ENCODE data around the gene F5.

F5 gene

DNA sequence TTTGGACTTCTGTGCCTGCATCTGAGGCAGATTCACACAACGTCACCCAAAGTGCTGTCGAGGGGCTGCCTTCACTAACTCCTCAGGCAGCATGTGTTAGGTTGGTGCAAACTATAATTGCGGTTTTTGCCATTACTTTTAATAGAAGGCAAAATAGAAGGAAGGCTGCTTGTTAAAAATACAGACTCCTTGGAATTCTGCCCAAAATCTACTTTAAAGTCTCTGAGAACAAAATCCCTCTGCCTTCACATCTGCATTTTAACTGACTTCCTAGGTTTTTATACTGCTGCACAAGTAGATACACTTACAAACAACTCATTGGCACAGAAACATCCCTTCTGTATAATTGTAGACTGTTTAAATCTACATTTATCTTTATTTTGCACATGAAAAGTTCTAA is 59.3 kb downstream of the F5 start:
- TF ChIP-seq FOXM1 (IDR thresholded peaks at IDR 0.05; ENCODE audit: borderline replicate concordance, low read depth) = no peak
- no peak for TF ChIP-seq YY1 (IDR thresholded peaks at IDR 0.05; ENCODE audit: low read depth)
- TF ChIP-seq, protein P1, sequence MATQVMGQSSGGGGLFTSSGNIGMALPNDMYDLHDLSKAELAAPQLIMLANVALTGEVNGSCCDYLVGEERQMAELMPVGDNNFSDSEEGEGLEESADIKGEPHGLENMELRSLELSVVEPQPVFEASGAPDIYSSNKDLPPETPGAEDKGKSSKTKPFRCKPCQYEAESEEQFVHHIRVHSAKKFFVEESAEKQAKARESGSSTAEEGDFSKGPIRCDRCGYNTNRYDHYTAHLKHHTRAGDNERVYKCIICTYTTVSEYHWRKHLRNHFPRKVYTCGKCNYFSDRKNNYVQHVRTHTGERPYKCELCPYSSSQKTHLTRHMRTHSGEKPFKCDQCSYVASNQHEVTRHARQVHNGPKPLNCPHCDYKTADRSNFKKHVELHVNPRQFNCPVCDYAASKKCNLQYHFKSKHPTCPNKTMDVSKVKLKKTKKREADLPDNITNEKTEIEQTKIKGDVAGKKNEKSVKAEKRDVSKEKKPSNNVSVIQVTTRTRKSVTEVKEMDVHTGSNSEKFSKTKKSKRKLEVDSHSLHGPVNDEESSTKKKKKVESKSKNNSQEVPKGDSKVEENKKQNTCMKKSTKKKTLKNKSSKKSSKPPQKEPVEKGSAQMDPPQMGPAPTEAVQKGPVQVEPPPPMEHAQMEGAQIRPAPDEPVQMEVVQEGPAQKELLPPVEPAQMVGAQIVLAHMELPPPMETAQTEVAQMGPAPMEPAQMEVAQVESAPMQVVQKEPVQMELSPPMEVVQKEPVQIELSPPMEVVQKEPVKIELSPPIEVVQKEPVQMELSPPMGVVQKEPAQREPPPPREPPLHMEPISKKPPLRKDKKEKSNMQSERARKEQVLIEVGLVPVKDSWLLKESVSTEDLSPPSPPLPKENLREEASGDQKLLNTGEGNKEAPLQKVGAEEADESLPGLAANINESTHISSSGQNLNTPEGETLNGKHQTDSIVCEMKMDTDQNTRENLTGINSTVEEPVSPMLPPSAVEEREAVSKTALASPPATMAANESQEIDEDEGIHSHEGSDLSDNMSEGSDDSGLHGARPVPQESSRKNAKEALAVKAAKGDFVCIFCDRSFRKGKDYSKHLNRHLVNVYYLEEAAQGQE (IDR thresholded peaks at IDR 0.05; ENCODE audit: low read depth) = no peak
- TF ChIP-seq, protein P2, sequence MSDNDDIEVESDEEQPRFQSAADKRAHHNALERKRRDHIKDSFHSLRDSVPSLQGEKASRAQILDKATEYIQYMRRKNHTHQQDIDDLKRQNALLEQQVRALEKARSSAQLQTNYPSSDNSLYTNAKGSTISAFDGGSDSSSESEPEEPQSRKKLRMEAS (IDR thresholded peaks at IDR 0.05) = no peak
- TF ChIP-seq EP300 (IDR thresholded peaks at IDR 0.05; ENCODE audit: borderline replicate concordance) = no peak
- no peak for TF ChIP-seq TCF12 (IDR thresholded peaks at IDR 0.05; ENCODE audit: low read depth)

DNA sequence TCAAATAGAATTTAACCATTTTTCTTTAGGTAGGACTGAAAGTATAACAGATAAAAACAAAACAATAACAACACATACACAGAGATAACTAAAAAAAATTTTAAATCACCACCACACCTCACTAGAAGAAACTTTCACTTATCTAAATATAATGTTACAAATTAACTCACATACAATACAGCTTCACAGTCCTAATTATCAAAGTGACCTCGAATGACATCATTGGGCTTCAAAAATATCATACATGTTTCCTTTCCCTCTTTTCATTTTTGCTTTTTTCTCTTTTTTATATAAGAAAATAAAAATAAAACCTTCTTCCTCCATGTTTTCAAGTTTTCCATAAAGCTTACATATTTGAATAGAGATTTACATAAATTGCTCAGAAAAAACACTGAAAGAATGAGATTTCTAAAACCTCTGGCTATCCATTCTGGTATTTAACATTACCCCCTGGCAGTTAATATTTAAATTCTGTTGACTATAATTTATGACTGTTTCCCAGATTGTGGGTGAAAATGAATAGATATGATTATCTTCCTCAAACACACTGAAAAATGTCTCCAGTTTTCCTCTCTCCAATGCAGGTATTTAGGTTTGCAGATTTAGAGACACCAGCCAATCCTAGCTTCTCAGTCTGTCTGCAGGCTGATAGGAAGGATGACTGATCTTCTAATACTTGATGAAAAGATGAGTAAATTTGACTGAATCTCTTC is 60.0 kb downstream of the F5 start:
- no peak for TF ChIP-seq TCF12 (IDR thresholded peaks at IDR 0.05; ENCODE audit: low read depth)
- TF ChIP-seq NFIC (IDR thresholded peaks at IDR 0.05) = no peak
- TF ChIP-seq FOXM1 (IDR thresholded peaks at IDR 0.05; ENCODE audit: borderline replicate concordance, low read depth) = no peak
- TF ChIP-seq TAF1 (IDR thresholded peaks at IDR 0.05; ENCODE audit: low read depth) = no peak
- no peak for TF ChIP-seq CREB1 (IDR thresholded peaks at IDR 0.05; ENCODE audit: low read depth)
- no peak for TF ChIP-seq EP300 (IDR thresholded peaks at IDR 0.05; ENCODE audit: borderline replicate concordance)
- no peak for TF ChIP-seq CEBPB (IDR thresholded peaks at IDR 0.05)

DNA sequence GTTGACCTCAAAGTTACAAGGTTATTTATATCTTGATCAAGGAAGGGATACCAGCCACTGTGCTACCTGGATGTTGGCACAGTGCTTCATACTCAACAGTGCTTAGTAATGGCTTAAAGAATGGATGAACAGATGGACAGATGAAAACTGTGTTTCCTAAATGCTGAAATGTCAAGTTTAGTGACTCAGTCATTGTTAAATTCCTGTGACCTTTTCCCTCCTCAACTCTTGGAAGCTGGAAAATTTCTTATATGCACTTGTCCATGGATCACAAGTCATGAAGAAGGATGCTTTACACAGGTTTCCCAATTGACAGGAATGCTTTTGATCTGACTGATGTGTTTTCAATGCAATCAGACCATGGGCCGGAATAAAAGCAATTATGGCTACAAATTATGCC is 60.9 kb downstream of the F5 start:
- TF ChIP-seq EP300 (IDR thresholded peaks at IDR 0.05; ENCODE audit: borderline replicate concordance) = no peak
- TF ChIP-seq YY1 (IDR thresholded peaks at IDR 0.05; ENCODE audit: low read depth) = no peak
- TF ChIP-seq TAF1 (IDR thresholded peaks at IDR 0.05; ENCODE audit: low read depth) = no peak
- TF ChIP-seq CEBPB (IDR thresholded peaks at IDR 0.05) = no peak
- no peak for TF ChIP-seq FOXM1 (IDR thresholded peaks at IDR 0.05; ENCODE audit: borderline replicate concordance, low read depth)
- TF ChIP-seq, protein P2 (IDR thresholded peaks at IDR 0.05) = no peak

DNA sequence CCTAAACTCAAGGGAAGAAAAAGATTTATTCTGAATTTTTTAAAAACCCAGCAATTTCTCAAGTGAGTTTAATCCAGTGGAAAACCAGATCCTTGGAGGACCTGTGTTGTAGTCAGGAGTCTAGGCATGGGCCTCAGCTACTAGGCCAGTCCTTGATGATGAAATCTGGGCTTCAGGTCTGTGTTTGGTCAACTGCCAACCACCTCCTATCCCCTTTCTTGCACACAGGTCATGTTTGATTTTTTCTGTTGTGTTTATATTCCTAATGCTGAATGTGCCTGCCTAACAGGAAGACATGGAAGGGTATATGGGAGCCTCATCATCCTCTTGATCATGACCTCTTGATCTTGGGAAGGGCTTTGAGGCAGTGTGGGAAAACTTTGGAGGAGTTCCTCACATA is 62.4 kb downstream of the F5 start:
- TF ChIP-seq, protein P2 (IDR thresholded peaks at IDR 0.05) = no peak
- TF ChIP-seq NFIC (IDR thresholded peaks at IDR 0.05) = no peak
- TF ChIP-seq TAF1 (IDR thresholded peaks at IDR 0.05; ENCODE audit: low read depth) = no peak
- no peak for TF ChIP-seq FOXM1 (IDR thresholded peaks at IDR 0.05; ENCODE audit: borderline replicate concordance, low read depth)
- TF ChIP-seq EGR1 (IDR thresholded peaks at IDR 0.05) = no peak

DNA sequence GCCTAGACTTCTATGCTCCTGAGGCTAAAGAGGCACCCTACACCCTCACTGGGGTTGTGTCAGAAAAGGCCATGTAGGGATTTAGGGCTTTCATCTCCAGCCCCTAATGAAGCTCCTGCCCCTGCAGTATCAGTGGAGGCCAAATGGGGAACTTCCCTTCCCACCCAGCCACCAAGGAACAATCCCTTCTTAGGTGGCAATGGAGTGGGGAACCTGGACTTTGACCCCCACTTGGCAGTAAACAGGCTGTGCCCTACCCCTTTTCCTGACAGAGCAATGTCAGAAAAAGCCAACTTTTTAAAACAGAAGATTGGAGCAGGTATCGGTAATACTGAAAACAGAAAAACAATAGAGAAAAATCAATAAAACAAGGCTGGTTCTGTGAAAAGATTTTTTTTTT is 65.1 kb downstream of the F5 start:
- TF ChIP-seq FOXM1 (IDR thresholded peaks at IDR 0.05; ENCODE audit: borderline replicate concordance, low read depth) = no peak
- no peak for TF ChIP-seq CEBPB (IDR thresholded peaks at IDR 0.05)
- TF ChIP-seq ZBTB7A (IDR thresholded peaks at IDR 0.05; ENCODE audit: low read depth) = no peak
- no peak for TF ChIP-seq RAD21 (IDR thresholded peaks at IDR 0.05; ENCODE audit: low read depth)
- TF ChIP-seq YY1 (IDR thresholded peaks at IDR 0.05; ENCODE audit: low read depth) = no peak
- TF ChIP-seq, protein P1 (IDR thresholded peaks at IDR 0.05; ENCODE audit: low read depth) = no peak
- no peak for TF ChIP-seq TCF12 (IDR thresholded peaks at IDR 0.05; ENCODE audit: low read depth)
- TF ChIP-seq, protein P2 (IDR thresholded peaks at IDR 0.05) = no peak
- TF ChIP-seq EGR1 (IDR thresholded peaks at IDR 0.05) = no peak
- no peak for TF ChIP-seq TEAD4 (IDR thresholded peaks at IDR 0.05)
- TF ChIP-seq, protein P3, sequence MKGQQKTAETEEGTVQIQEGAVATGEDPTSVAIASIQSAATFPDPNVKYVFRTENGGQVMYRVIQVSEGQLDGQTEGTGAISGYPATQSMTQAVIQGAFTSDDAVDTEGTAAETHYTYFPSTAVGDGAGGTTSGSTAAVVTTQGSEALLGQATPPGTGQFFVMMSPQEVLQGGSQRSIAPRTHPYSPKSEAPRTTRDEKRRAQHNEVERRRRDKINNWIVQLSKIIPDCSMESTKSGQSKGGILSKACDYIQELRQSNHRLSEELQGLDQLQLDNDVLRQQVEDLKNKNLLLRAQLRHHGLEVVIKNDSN (IDR thresholded peaks at IDR 0.05) = no peak

DNA sequence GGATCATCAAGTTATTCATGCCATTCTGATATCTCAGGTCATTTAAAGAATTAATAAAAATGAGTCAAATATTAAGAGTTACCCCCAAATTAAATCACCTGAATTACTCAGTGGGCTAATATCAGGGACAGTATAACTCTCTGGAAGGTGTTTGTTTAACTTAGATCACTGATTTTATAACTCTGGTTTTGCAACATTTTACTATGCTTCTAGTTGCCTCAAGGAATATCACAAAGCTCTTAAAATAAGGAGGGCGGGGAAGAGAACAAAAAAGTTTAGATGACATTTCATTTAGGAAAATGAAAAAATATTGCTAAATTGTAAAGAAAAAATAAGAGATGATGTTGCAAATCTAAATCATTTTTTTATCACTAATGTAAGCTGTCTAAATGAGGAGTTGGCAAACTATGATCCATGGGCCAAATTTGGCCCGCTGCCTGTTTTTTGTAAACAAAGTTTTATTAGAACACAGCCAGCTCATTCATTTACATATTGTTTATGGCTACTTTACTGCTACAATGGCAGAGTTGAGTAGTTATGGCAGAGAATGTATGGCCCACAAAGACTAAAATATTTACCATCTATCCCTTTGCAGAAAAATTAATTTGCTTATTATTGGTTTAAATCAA is 68.6 kb downstream of the F5 start:
- TF ChIP-seq, protein P1 (IDR thresholded peaks at IDR 0.05; ENCODE audit: low read depth) = no peak
- TF ChIP-seq NFIC (IDR thresholded peaks at IDR 0.05) (no peak), FOXM1 (IDR thresholded peaks at IDR 0.05; ENCODE audit: borderline replicate concordance, low read depth) (no peak), TCF12 (IDR thresholded peaks at IDR 0.05; ENCODE audit: low read depth) (no peak), TAF1 (IDR thresholded peaks at IDR 0.05; ENCODE audit: low read depth) (no peak), EGR1 (IDR thresholded peaks at IDR 0.05) (no peak), RAD21 (IDR thresholded peaks at IDR 0.05; ENCODE audit: low read depth) (no peak), CREB1 (IDR thresholded peaks at IDR 0.05; ENCODE audit: low read depth) (no peak), YY1 (IDR thresholded peaks at IDR 0.05; ENCODE audit: low read depth) (no peak), CEBPB (IDR thresholded peaks at IDR 0.05) (no peak), TEAD4 (IDR thresholded peaks at IDR 0.05) (no peak), ZBTB7A (IDR thresholded peaks at IDR 0.05; ENCODE audit: low read depth) (no peak), EP300 (IDR thresholded peaks at IDR 0.05; ENCODE audit: borderline replicate concordance) (no peak)
- TF ChIP-seq, protein P2 (IDR thresholded peaks at IDR 0.05) = no peak
- TF ChIP-seq, protein P3 (IDR thresholded peaks at IDR 0.05) = no peak

Data from Ishikawa (cell line).